Fibroblast of lung (primary cell): Measurements from ENCODE around the gene IAPP.
"Not testable (repeated sequence)": the region's sequence is repeated elsewhere in the genome, so short reads cannot be mapped to it uniquely, and the experiment has no call there.

Experiments used
- CTCF ChIP-seq, 2 donors: IDR thresholded peaks in 1 of 2; conservative IDR thresholded peaks in 1 of 2; 1 replicate in 1 of 2; 2 replicates in 1 of 2; pipeline ENCODE4 v1.5.1; 2011 to 2012; ENCODE audit warnings: low read length in 2 of 2, control low read depth in 1 of 2, inconsistent platforms in 1 of 2, low read depth in 1 of 2, mild to moderate bottlenecking in 1 of 2
- EZH2 ChIP-seq: IDR thresholded peaks from 2 replicates; pipeline ENCODE4 v1.5.1; 2012; ENCODE audit warnings: low read length, control low read depth, mild to moderate bottlenecking; ENCODE audit errors: missing control alignments

DNA sequence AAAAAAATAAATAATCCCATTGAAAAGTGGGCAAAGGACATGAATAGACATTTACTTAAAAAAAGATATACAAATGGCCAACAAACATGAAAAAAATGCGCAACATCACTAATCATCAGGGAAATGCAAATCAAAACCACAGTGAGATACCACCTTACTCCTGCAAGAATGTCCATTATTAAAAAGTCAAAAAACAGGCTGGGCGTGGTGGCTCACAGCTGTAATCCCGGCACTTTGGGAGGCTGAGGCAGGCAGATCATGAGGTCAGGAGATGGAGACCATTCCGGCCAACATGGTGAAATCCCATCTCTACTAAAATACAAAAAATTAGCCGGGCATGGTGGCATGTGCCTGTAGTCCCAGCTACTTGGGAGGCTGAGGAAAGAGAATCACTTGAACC lies 8.6 kb downstream of the IAPP start:
- TF ChIP-seq CTCF (conservative IDR thresholded peaks at IDR 0.05 in 1 of 2, IDR thresholded peaks at IDR 0.05 in 1 of 2; ENCODE audit: low read depth in 1 of 2, low read length in 2 of 2); EZH2: not testable (repeated sequence)
